BJ (cell line): ENCODE measurements around the gene SUN1. TPM values are rescaled to one million over a fixed set of nuclear protein-coding genes. Genes with fewer than 3 reads are reported as not detected.

Experiments
- CTCF ChIA-PET: fragments of 350-600 bp; formaldehyde crosslinking; extraction: SDS; loops from one replicate; lab custom pipeline; 2021; ENCODE audit warnings: antibody characterized with exemption, inconsistent platforms; lab: Yijun Ruan, JAX
- POLR2A ChIA-PET: fragments of 300-600 bp; sonication (Branson Sonifier 250); formaldehyde crosslinking; extraction: SDS; loops from one replicate; lab custom pipeline; 2021; ENCODE audit warnings: antibody characterized with exemption; lab: Charles Lee
- DNase-seq: peaks from one replicate; pipeline ENCODE4 v3.0.0-alpha.2; 2011; ENCODE audit warnings: low read depth
- H3K27me3 ChIP-seq: 2 replicates; pipeline ENCODE4 v1.6.0; 2011; ENCODE audit warnings: low read length; ENCODE audit not compliant: control insufficient read depth, insufficient read depth
- H3K36me3 ChIP-seq: 2 replicates; pipeline ENCODE4 v1.5.1; 2011; ENCODE audit warnings: low read length; ENCODE audit not compliant: control insufficient read depth, insufficient read depth
- H3K4me3 ChIP-seq: 2 replicates; pipeline ENCODE4 v1.5.1; 2011; ENCODE audit warnings: low read depth, mild to moderate bottlenecking, control low read depth, low read length
- polyA plus RNA-seq: library from polyadenylated mRNA; depleted of rRNA; stranded (reverse); fragments of >200 nt; gene quantifications from 2 replicates; pipeline ENCODE4 v1.2.3, GENCODE V29; 2011
- TF ChIP-seq, protein P1 (sequence below): IDR thresholded peaks from 2 replicates; pipeline ENCODE4 v1.5.1; 2011; ENCODE audit warnings: low read depth, mild to moderate bottlenecking, control low read depth, inconsistent platforms, low read length, moderate library complexity; ENCODE audit not compliant: insufficient read depth

SUN1 gene
- polyA plus RNA-seq, 1 experiment, result 222 TPM

DNA sequence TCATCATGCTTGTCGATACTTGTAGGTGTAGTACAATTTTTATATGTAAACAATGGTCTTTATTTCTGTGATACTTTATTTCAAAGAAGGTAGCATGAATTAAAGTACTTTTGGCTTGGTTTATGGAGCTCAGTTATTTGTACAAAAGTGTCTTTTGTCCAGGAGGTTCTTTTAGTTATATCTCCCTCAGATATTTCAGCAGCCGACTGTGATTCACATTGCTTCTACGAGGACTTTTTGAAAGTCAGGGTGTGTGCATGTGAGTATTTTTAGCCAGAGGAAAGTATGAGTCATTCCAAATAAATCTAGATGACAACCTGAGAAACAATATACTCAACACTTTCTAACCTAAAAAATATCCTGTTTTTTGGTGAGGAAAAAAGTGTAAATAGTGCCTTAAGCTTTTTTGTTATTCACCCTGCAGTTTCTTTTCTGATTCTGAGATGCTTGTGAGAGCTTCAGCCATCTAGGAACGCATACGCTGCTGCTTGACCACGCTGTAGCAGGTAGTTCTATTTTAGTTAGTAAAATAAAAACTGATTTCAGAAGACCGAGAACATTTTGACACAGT, 595 bp upstream of the SUN1 start:
- H3K27me3 ChIP-seq, result no peaks in the 10 kb centered on the region
- POLR2A ChIA-PET, result no interaction called here
- CTCF ChIA-PET, result interaction anchor here (0.6 to 1.9 kb wide), 3 partner anchors 10 to 515 kb away, joined by 3 to 6 read pairs (median 3); no protein-coding TSS in a partner anchor
- TF ChIP-seq, protein P1, sequence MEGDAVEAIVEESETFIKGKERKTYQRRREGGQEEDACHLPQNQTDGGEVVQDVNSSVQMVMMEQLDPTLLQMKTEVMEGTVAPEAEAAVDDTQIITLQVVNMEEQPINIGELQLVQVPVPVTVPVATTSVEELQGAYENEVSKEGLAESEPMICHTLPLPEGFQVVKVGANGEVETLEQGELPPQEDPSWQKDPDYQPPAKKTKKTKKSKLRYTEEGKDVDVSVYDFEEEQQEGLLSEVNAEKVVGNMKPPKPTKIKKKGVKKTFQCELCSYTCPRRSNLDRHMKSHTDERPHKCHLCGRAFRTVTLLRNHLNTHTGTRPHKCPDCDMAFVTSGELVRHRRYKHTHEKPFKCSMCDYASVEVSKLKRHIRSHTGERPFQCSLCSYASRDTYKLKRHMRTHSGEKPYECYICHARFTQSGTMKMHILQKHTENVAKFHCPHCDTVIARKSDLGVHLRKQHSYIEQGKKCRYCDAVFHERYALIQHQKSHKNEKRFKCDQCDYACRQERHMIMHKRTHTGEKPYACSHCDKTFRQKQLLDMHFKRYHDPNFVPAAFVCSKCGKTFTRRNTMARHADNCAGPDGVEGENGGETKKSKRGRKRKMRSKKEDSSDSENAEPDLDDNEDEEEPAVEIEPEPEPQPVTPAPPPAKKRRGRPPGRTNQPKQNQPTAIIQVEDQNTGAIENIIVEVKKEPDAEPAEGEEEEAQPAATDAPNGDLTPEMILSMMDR, result no peak
- H3K4me3 ChIP-seq, result 0 out of 2 replicates have a peak overlapping the region, but pooled peaks have one; percentile 0
- H3K36me3 ChIP-seq, result peaks cover 2% of the 10 kb centered on the region; the same call in 1 of the 2 replicates
- peak; percentile 85 for DNase-seq

DNA sequence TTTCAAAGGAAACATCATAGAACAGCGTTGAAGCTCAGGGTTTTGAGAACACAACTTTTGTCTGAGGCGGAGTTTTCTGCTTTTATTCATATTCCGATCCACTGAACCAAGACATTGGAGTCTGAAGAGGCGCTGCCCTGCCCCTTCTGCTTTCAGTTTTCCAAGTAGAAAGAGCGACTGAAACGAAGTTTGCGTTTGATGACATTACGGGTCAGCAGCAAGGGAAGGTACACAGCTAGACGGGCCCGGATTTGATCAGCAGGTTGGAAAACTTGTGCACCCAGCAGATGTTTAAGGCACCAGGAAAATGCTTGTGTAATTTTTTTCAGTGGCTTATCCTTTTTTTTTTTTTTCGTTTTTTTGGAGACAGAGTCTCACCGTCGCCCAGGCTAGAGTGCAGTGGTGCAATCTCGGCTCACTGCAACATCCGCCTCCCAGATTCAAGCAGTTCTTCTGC, 720 bp downstream of the SUN1 start:
- CTCF ChIA-PET, result interaction anchor here (1.0 to 1.9 kb wide), 2 partner anchors 9 to 25 kb away, joined by 3 to 6 read pairs; no protein-coding TSS in a partner anchor
- H3K36me3 ChIP-seq, result peaks cover 5% of the 10 kb centered on the region
- no peak overlapping the region for H3K4me3 ChIP-seq
- TF ChIP-seq, protein P1, result no peak
- H3K27me3 ChIP-seq, result no peaks in the 10 kb centered on the region
- POLR2A ChIA-PET, result no interaction called here
- no peak for DNase-seq

DNA sequence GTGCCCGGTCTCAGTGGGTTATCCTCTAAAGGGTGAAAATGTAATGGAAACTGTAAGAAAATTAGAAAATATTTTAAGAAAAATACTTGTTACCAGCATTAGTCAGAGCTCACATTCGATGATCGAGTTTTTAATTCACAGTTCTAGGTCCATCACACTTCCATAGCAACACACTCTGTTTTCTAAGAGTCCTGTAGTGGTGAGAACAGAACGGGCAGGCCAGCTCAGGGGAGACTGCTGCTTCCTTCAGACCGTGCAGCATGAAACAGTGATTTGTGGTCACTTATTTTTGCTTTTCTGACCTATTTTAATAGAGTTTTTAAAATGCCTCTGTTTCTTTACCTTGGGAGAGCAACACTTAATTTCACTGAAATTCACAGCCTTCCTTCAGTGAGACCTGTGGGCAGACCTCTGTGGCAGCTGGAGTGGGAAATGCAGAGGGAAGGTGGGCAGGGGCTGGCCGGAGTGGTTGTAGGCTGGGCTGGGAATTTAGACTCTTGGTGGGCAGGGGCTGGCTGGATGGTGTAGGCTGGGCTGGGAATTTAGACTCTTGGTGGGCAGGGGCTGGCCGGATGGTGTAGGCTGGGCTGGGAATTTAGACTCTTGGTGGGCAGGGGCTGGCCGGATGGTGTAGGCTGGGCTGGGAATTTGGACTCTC, 1.5 kb downstream of the SUN1 start:
- no peak overlapping the region for H3K4me3 ChIP-seq
- H3K36me3 ChIP-seq, result peaks cover 5% of the 10 kb centered on the region
- no peak for DNase-seq
- H3K27me3 ChIP-seq, result no peaks in the 10 kb centered on the region
- CTCF ChIA-PET, result interaction anchor here (1.0 to 1.9 kb wide), 3 partner anchors 8 to 24 kb away, joined by 3 to 6 read pairs (median 5); no protein-coding TSS in a partner anchor
- POLR2A ChIA-PET, result no interaction called here
- TF ChIP-seq, protein P1, result no peak

DNA sequence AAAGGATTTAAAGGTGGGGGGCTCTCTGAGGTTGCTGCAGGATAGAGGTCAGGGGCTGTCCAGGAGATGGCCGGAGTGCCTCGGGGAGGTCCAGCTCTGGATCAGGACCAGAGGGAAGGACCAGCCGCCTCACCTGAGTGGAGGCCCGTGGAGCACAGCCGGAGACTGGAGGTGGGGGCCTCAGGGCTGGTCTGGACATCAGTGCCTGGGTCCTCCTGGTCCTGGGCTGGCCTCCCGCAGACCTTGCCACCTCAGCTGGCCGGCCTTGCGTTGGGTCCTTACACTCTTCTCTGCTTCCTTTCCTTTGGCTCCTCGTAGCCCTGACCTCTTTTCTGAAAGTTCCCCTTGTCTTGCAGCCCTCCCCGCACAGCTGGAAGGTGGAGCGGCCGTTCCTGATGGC, 2.0 kb downstream of the SUN1 start:
- POLR2A ChIA-PET, result no interaction called here
- CTCF ChIA-PET, result interaction anchor here (1.5 kb wide), 1 partner anchor 10 kb away, joined by 5 read pairs; no protein-coding TSS in a partner anchor
- no peak for DNase-seq
- no peaks in the 10 kb centered on the region for H3K27me3 ChIP-seq
- no peak overlapping the region for H3K4me3 ChIP-seq
- peaks cover 5% of the 10 kb centered on the region for H3K36me3 ChIP-seq
- TF ChIP-seq, protein P1, result no peak

DNA sequence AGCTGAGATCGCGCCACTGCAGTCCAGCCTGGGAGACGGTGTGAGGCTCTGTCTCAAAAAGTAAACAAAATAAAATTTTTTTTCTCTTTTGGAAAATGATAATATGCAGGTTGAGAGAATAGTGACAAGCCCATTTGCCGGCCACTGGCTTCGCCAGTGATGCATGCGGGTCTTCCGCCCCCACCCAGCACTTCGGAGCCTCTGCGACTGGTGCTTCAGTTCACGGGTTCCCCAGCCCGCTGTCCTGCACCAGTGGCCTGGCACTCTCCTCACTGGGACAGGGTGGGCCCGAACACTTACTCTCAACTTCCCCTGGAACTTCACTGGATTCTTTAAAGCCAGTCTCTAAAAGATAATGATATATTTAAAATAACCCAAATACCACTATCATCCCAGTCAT, 2.7 kb downstream of the SUN1 start:
- Histone ChIP-seq H3K4me3 (no peak overlapping the region), H3K36me3 (peaks cover 6% of the 10 kb centered on the region), H3K27me3 (no peaks in the 10 kb centered on the region)
- TF ChIP-seq, protein P1, result no peak
- no peak for DNase-seq
- ChIA-PET CTCF (interaction anchor here (1.5 kb wide), 1 partner anchor 10 kb away, joined by 5 read pairs; no protein-coding TSS in a partner anchor), POLR2A (no interaction called here)
